HG03571 (cell line): ENCODE data around the gene ROR1.
A peak's percentile ranks its signal among the peaks of the same experiment; 100 is the strongest.

Source experiments
- ATAC-seq: cut with Tn5 transposase; IDR thresholded peaks from one replicate; pipeline ENCODE4 v1.9.1; 2021; ENCODE audit not compliant: unreplicated experiment

ROR1 gene

GRCh38 chr1:63773815-63774616 lies at the start of gene ROR1:
Gene ROR1, plus strand, starts transcription at chr1:63774017.
- ATAC-seq: peak; percentile 81

GRCh38 chr1:63724375-63724899 lies 49.4 kb upstream of the ROR1 start:
- no peak for ATAC-seq

- ATAC-seq: no peak
These were observed 45.1 kb upstream of the ROR1 start for GRCh38 chr1:63728611-63729226.

GRCh38 chr1:63729227-63729620 lies 44.6 kb upstream of the ROR1 start:
- no peak for ATAC-seq

- no peak for ATAC-seq
These were observed 43.6 kb upstream of the ROR1 start for GRCh38 chr1:63730211-63730610.

GRCh38 chr1:63731117-63732043 lies 42.4 kb upstream of the ROR1 start:
- no peak for ATAC-seq

- ATAC-seq: no peak
These were observed 41.2 kb upstream of the ROR1 start for GRCh38 chr1:63732666-63733065.

GRCh38 chr1:63738772-63739171 lies 35.0 kb upstream of the ROR1 start:
- no peak for ATAC-seq

- no peak for ATAC-seq
These were observed 34.4 kb upstream of the ROR1 start for GRCh38 chr1:63739452-63739851.

- ATAC-seq: no peak
These were observed 33.4 kb upstream of the ROR1 start for GRCh38 chr1:63740432-63740831.

- ATAC-seq: no peak
These were observed 31.3 kb upstream of the ROR1 start for GRCh38 chr1:63742526-63742925.

- no peak for ATAC-seq
These were observed 30.0 kb upstream of the ROR1 start for GRCh38 chr1:63743781-63744180.

- no peak for ATAC-seq
These were observed 27.5 kb upstream of the ROR1 start for GRCh38 chr1:63746129-63746864.

- ATAC-seq: no peak
These were observed 26.4 kb upstream of the ROR1 start for GRCh38 chr1:63747445-63747844.

- ATAC-seq: no peak
These were observed 25.7 kb upstream of the ROR1 start for GRCh38 chr1:63748046-63748580.

- ATAC-seq: no peak
These were observed 25.2 kb upstream of the ROR1 start for GRCh38 chr1:63748641-63749040.

GRCh38 chr1:63750721-63751120 lies 23.1 kb upstream of the ROR1 start:
- ATAC-seq: no peak

GRCh38 chr1:63752176-63752575 lies 21.6 kb upstream of the ROR1 start:
- ATAC-seq: no peak

GRCh38 chr1:63753591-63753990 lies 20.2 kb upstream of the ROR1 start:
- ATAC-seq: no peak

GRCh38 chr1:63756839-63757238 lies 17.0 kb upstream of the ROR1 start:
- ATAC-seq: no peak
